OCI-LY7 (cell line): ENCODE measurements around the gene PREP.

Source experiments
- CTCF ChIP-seq: fragments of 200-600 bp; sonication (generic); conservative IDR thresholded peaks from 2 replicates; pipeline ENCODE4 v1.5.1; 2014; ENCODE audit warnings: mild to moderate bottlenecking, antibody characterized with exemption, low read length, moderate library complexity, mixed read lengths
- EZH2phosphoT487 ChIP-seq: fragments of 200-600 bp; sonication (generic); IDR thresholded peaks from 2 replicates; pipeline ENCODE4 v1.6.1; 2018; ENCODE audit warnings: low read depth, borderline replicate concordance, mild to moderate bottlenecking, mixed run types, antibody characterized with exemption, low read length, moderate library complexity, mixed read lengths

GRCh38 chr6:105400501-105400900, 2.4 kb downstream of the PREP start:
- no peak for TF ChIP-seq CTCF
- no peak for TF ChIP-seq EZH2phosphoT487
